ENCODE results near the gene ST3GAL4.
"Not testable (repeated sequence)": the region's sequence is repeated elsewhere in the genome, so short reads cannot be mapped to it uniquely, and the experiment has no call there.

Gene ST3GAL4

GRCh38 chr11:126339863-126340434, 15.5 kb upstream of the ST3GAL4 start:
- Histone ChIP-seq H3K9ac (ENCODE audit: low read length) (no peak overlapping the region), H3K9me3 (ENCODE audit: control insufficient read depth, low read length) (no peaks in the 10 kb centered on the region), H3K4me3 (ENCODE audit: low read length) (no peak overlapping the region), H3K36me3 (ENCODE audit: control insufficient read depth, insufficient read depth, low read length, severe bottlenecking) (peaks cover 7% of the 10 kb centered on the region), H3K27me3 (replicated peaks; ENCODE audit: control insufficient read depth, insufficient read depth, low read length) (no peaks in the 10 kb centered on the region), H3K4me1 (ENCODE audit: control insufficient read depth, insufficient read depth, low read length) (peaks cover 32% of the 10 kb centered on the region)
- DNase-seq (ENCODE audit: low read depth) = no peak

GRCh38 chr11:126340960-126341606, 14.4 kb upstream of the ST3GAL4 start:
- peaks cover 7% of the 10 kb centered on the region for H3K36me3 ChIP-seq (ENCODE audit: control insufficient read depth, insufficient read depth, low read length, severe bottlenecking)
- no peak overlapping the region for H3K9ac ChIP-seq (ENCODE audit: low read length)
- no peaks in the 10 kb centered on the region for H3K9me3 ChIP-seq (ENCODE audit: control insufficient read depth, low read length)
- DNase-seq (ENCODE audit: low read depth) = no peak
- peaks cover 32% of the 10 kb centered on the region for H3K4me1 ChIP-seq (ENCODE audit: control insufficient read depth, insufficient read depth, low read length)
- no peak overlapping the region for H3K4me3 ChIP-seq (ENCODE audit: low read length)
- no peaks in the 10 kb centered on the region for H3K27me3 ChIP-seq (replicated peaks; ENCODE audit: control insufficient read depth, insufficient read depth, low read length)

GRCh38 chr11:126341760-126342161, 13.7 kb upstream of the ST3GAL4 start:
- H3K4me1 ChIP-seq (ENCODE audit: control insufficient read depth, insufficient read depth, low read length) = peaks cover 39% of the 10 kb centered on the region
- peaks cover 7% of the 10 kb centered on the region for H3K36me3 ChIP-seq (ENCODE audit: control insufficient read depth, insufficient read depth, low read length, severe bottlenecking)
- no peak overlapping the region for H3K9ac ChIP-seq (ENCODE audit: low read length)
- no peak overlapping the region for H3K4me3 ChIP-seq (ENCODE audit: low read length)
- H3K27me3 ChIP-seq (replicated peaks; ENCODE audit: control insufficient read depth, insufficient read depth, low read length) = no peaks in the 10 kb centered on the region
- peak; percentile 85 for DNase-seq (ENCODE audit: low read depth)
- H3K9me3 ChIP-seq (ENCODE audit: control insufficient read depth, low read length) = no peaks in the 10 kb centered on the region

- Histone ChIP-seq H3K4me1 (ENCODE audit: control insufficient read depth, insufficient read depth, low read length) (peaks cover 43% of the 10 kb centered on the region), H3K4me3 (ENCODE audit: low read length) (no peak overlapping the region), H3K36me3 (ENCODE audit: control insufficient read depth, insufficient read depth, low read length, severe bottlenecking) (peaks cover 7% of the 10 kb centered on the region), H3K9ac (ENCODE audit: low read length) (no peak overlapping the region), H3K9me3 (ENCODE audit: control insufficient read depth, low read length) (no peaks in the 10 kb centered on the region), H3K27me3 (replicated peaks; ENCODE audit: control insufficient read depth, insufficient read depth, low read length) (no peaks in the 10 kb centered on the region)
- DNase-seq (ENCODE audit: low read depth) = no peak
Observed at GRCh38 chr11:126343051-126343450, 12.4 kb upstream of the ST3GAL4 start.

GRCh38 chr11:126344141-126345080, 11.1 kb upstream of the ST3GAL4 start:
- Histone ChIP-seq H3K4me1 (ENCODE audit: control insufficient read depth, insufficient read depth, low read length) (peaks cover 57% of the 10 kb centered on the region), H3K4me3 (ENCODE audit: low read length) (no peak overlapping the region), H3K9me3 (ENCODE audit: control insufficient read depth, low read length) (no peaks in the 10 kb centered on the region), H3K27me3 (replicated peaks; ENCODE audit: control insufficient read depth, insufficient read depth, low read length) (no peaks in the 10 kb centered on the region), H3K9ac (ENCODE audit: low read length) (no peak overlapping the region), H3K36me3 (ENCODE audit: control insufficient read depth, insufficient read depth, low read length, severe bottlenecking) (peaks cover 7% of the 10 kb centered on the region)
- no peak for DNase-seq (ENCODE audit: low read depth)

GRCh38 chr11:126345283-126345682, 10.2 kb upstream of the ST3GAL4 start:
- H3K9ac ChIP-seq (ENCODE audit: low read length) = peak overlapping the region; percentile 68
- peaks cover 57% of the 10 kb centered on the region for H3K4me1 ChIP-seq (ENCODE audit: control insufficient read depth, insufficient read depth, low read length)
- H3K36me3 ChIP-seq (ENCODE audit: control insufficient read depth, insufficient read depth, low read length, severe bottlenecking) = peaks cover 7% of the 10 kb centered on the region
- no peak for DNase-seq (ENCODE audit: low read depth)
- H3K4me3 ChIP-seq (ENCODE audit: low read length) = no peak overlapping the region
- no peaks in the 10 kb centered on the region for H3K27me3 ChIP-seq (replicated peaks; ENCODE audit: control insufficient read depth, insufficient read depth, low read length)
- no peaks in the 10 kb centered on the region for H3K9me3 ChIP-seq (ENCODE audit: control insufficient read depth, low read length)

- peak; percentile 64 for DNase-seq (ENCODE audit: low read depth)
Observed at GRCh38 chr11:126345759-126346585, 9.5 kb upstream of the ST3GAL4 start.

GRCh38 chr11:126346586-126346940, 8.9 kb upstream of the ST3GAL4 start:
- H3K9ac ChIP-seq (ENCODE audit: low read length) = peak overlapping the region; percentile 68
- no peaks in the 10 kb centered on the region for H3K9me3 ChIP-seq (ENCODE audit: control insufficient read depth, low read length)
- peak overlapping the region; percentile 10 for H3K4me3 ChIP-seq (ENCODE audit: low read length)
- no peaks in the 10 kb centered on the region for H3K27me3 ChIP-seq (replicated peaks; ENCODE audit: control insufficient read depth, insufficient read depth, low read length)
- DNase-seq (ENCODE audit: low read depth) = no peak
- H3K36me3 ChIP-seq (ENCODE audit: control insufficient read depth, insufficient read depth, low read length, severe bottlenecking) = peaks cover 7% of the 10 kb centered on the region
- peaks cover 64% of the 10 kb centered on the region for H3K4me1 ChIP-seq (ENCODE audit: control insufficient read depth, insufficient read depth, low read length)

More at GRCh38 chr11:126345759-126346585, 9.5 kb upstream of the ST3GAL4 start:
- Histone ChIP-seq H3K9me3 (ENCODE audit: control insufficient read depth, low read length) (no peaks in the 10 kb centered on the region), H3K27me3 (replicated peaks; ENCODE audit: control insufficient read depth, insufficient read depth, low read length) (no peaks in the 10 kb centered on the region), H3K4me1 (ENCODE audit: control insufficient read depth, insufficient read depth, low read length) (peaks cover 61% of the 10 kb centered on the region), H3K4me3 (ENCODE audit: low read length) (peak overlapping the region; percentile 10), H3K36me3 (ENCODE audit: control insufficient read depth, insufficient read depth, low read length, severe bottlenecking) (peaks cover 7% of the 10 kb centered on the region), H3K9ac (ENCODE audit: low read length) (peak overlapping the region; percentile 68)

GRCh38 chr11:126346946-126347345, 8.5 kb upstream of the ST3GAL4 start:
- H3K9me3 ChIP-seq (ENCODE audit: control insufficient read depth, low read length); DNase-seq (ENCODE audit: low read depth); H3K27me3 ChIP-seq (replicated peaks; ENCODE audit: control insufficient read depth, insufficient read depth, low read length); H3K4me3 ChIP-seq (ENCODE audit: low read length); H3K36me3 ChIP-seq (ENCODE audit: control insufficient read depth, insufficient read depth, low read length, severe bottlenecking): not testable (repeated sequence)
- Histone ChIP-seq H3K4me1 (ENCODE audit: control insufficient read depth, insufficient read depth, low read length) (peaks cover 64% of the 10 kb centered on the region), H3K9ac (ENCODE audit: low read length) (peak overlapping the region; percentile 68)

- peak overlapping the region; percentile 31 for H3K9ac ChIP-seq (ENCODE audit: low read length)
- DNase-seq (ENCODE audit: low read depth) = no peak
- no peaks in the 10 kb centered on the region for H3K27me3 ChIP-seq (replicated peaks; ENCODE audit: control insufficient read depth, insufficient read depth, low read length)
- H3K4me3 ChIP-seq (ENCODE audit: low read length) = peak overlapping the region; percentile 17
- H3K36me3 ChIP-seq (ENCODE audit: control insufficient read depth, insufficient read depth, low read length, severe bottlenecking) = peaks cover 7% of the 10 kb centered on the region
- H3K4me1 ChIP-seq (ENCODE audit: control insufficient read depth, insufficient read depth, low read length) = peaks cover 70% of the 10 kb centered on the region
- H3K9me3 ChIP-seq (ENCODE audit: control insufficient read depth, low read length) = no peaks in the 10 kb centered on the region
Observed at GRCh38 chr11:126347751-126348668, 7.5 kb upstream of the ST3GAL4 start.
